Uterus (tissue), 2 donors: Measurements from ENCODE around the gene NGRN.

Source experiments
- POLR2A ChIP-seq, 2 donors: fragments of 450-650 bp; IDR thresholded peaks; one replicate each; pipeline ENCODE4 v1.6.1; 2016; ENCODE audit warnings: antibody characterized with exemption in 2 of 2, mild to moderate bottlenecking in 1 of 2, moderate library complexity in 1 of 2
- TF ChIP-seq, protein P1 (sequence below), 4 experiments: fragments of 200-600 bp in 2 of 4; fragments of 450-650 bp in 2 of 4; sonication (generic) in 2 of 4; IDR thresholded peaks; one replicate each; pipeline ENCODE4 v1.5.1; 2016 to 2019; ENCODE audit warnings: antibody characterized with exemption in 4 of 4, mild to moderate bottlenecking in 2 of 4, moderate library complexity in 1 of 4

DNA sequence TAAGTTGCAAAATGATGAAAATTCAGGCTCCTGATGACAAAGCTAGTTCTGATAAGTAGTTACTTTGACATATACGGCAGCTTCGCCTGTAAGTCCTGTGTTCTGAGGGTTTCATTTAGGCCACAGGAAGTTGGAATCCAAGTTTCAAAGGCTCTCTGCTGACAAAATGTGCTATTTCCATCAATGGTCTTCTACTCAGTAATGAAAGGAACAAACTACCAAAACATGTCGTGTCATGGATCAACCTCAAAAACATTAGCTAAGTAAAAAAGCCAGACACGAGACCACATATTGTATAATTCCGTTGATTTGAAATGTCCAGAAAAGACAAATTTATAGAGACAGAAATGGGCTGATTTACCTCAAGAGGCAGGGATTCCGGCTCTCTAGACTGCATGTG lies 22.5 kb downstream of the NGRN start:
- TF ChIP-seq, protein P1, sequence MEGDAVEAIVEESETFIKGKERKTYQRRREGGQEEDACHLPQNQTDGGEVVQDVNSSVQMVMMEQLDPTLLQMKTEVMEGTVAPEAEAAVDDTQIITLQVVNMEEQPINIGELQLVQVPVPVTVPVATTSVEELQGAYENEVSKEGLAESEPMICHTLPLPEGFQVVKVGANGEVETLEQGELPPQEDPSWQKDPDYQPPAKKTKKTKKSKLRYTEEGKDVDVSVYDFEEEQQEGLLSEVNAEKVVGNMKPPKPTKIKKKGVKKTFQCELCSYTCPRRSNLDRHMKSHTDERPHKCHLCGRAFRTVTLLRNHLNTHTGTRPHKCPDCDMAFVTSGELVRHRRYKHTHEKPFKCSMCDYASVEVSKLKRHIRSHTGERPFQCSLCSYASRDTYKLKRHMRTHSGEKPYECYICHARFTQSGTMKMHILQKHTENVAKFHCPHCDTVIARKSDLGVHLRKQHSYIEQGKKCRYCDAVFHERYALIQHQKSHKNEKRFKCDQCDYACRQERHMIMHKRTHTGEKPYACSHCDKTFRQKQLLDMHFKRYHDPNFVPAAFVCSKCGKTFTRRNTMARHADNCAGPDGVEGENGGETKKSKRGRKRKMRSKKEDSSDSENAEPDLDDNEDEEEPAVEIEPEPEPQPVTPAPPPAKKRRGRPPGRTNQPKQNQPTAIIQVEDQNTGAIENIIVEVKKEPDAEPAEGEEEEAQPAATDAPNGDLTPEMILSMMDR (IDR thresholded peaks at IDR 0.05), result no peak
- no peak for TF ChIP-seq POLR2A (IDR thresholded peaks at IDR 0.05)
